ENCODE data around the gene ACOX3. TPM values are rescaled to one million over a fixed set of nuclear protein-coding genes. Genes with fewer than 3 reads are reported as not detected.

ACOX3 gene
- total and polyA plus RNA-seq, 4 experiments from 2014 or later: 13.3 to 17.3 (median 16.4) TPM

GRCh38 chr4:8356856-8357255 is 83.7 kb downstream of the ACOX3 start:
- H3K9me3 Mint-ChIP-seq: peaks cover 0 to 11% (median 1%) of the 10 kb centered on the region in 8 donors
- no peak overlapping the region for H3K27ac Mint-ChIP-seq
- no peak for DNase-seq
- POLR2A ChIA-PET (ENCODE audit: partially characterized antibody): no interaction called here
- H3K4me3 Mint-ChIP-seq: no peak overlapping the region
- H3K27me3 Mint-ChIP-seq: peaks cover 2 to 4% of the 10 kb centered on the region in 2 donors
- intact Hi-C loops (cut with micrococcal nuclease): no loop called here
- H3K27me3 ChIP-seq (ENCODE audit: insufficient read depth, low read length): no peaks in the 10 kb centered on the region
- H3K4me1 ChIP-seq (ENCODE audit: insufficient read depth, low read length): no peaks in the 10 kb centered on the region
- no peak overlapping the region for H3K27ac ChIP-seq (ENCODE audit: low read depth, low read length)
- H3K36me3 ChIP-seq (ENCODE audit: insufficient read depth, low read length): no peaks in the 10 kb centered on the region
- no peaks in the 10 kb centered on the region for H3K9me3 ChIP-seq (ENCODE audit: control insufficient read depth in 1 of 2, low read length in 2 of 2)
- CTCF ChIA-PET (ENCODE audit: partially characterized antibody): no interaction called here
- H3K4me1 Mint-ChIP-seq: no peaks in the 10 kb centered on the region
- no peak overlapping the region for H3K4me3 ChIP-seq (ENCODE audit: low read length in 2 of 2)
- H3K36me3 Mint-ChIP-seq: no peaks in the 10 kb centered on the region

DNA sequence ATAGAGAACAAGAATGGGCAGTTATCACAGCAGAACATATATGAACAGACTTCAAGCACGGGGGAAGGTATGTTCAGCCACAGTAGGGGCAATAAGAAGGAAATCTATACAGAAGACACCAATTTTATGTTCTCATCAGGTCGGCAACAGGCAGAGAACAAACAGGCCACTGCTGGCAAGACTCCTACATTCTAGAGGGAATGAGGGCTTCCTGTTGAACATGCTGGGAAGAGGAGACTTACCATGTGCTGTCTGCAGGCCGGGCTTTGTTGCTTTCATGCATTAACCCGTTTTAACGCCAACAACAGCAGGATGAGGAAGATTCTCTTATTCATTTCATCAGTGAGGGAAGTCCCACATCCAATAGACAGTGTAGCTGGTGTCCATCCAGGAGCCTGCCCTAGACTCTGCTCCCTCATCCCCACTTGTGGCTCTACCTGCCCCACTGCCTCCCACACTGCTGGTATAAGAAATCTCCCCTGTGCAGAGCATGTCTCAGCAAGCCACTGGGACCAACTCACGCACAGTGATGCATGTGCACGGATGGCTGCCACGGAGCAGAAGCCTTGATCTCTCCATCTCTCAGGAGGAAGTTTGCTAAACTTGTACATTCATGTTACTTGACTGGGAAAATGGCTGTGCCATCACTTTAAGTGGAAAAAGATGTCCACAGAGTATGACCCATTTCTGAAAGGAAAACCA is 84.5 kb downstream of the ACOX3 start:
- Histone ChIP-seq H3K36me3 (ENCODE audit: insufficient read depth, low read length) (no peaks in the 10 kb centered on the region), H3K4me1 (ENCODE audit: insufficient read depth, low read length) (no peaks in the 10 kb centered on the region), H3K27me3 (ENCODE audit: insufficient read depth, low read length) (no peaks in the 10 kb centered on the region), H3K9me3 (ENCODE audit: control insufficient read depth in 1 of 2, low read length in 2 of 2) (no peaks in the 10 kb centered on the region), H3K4me3 (ENCODE audit: low read length in 2 of 2) (no peak overlapping the region), H3K27ac (ENCODE audit: low read depth, low read length) (no peak overlapping the region)
- Mint-ChIP-seq H3K36me3 (no peaks in the 10 kb centered on the region), H3K27ac (no peak overlapping the region), H3K4me1 (no peaks in the 10 kb centered on the region), H3K27me3 (peaks cover 2 to 5% of the 10 kb centered on the region in 2 donors), H3K9me3 (peaks cover 0 to 6% (median under 1%) of the 10 kb centered on the region in 8 donors), H3K4me3 (no peak overlapping the region)
- no peak for DNase-seq
- CTCF ChIA-PET (ENCODE audit: partially characterized antibody): no interaction called here
- POLR2A ChIA-PET (ENCODE audit: partially characterized antibody): no interaction called here
- intact Hi-C loops (cut with micrococcal nuclease): no loop called here

GRCh38 chr4:8355306-8355705 is 85.2 kb downstream of the ACOX3 start:
- peaks cover 0 to 6% (median 0%) of the 10 kb centered on the region in 8 donors for H3K9me3 Mint-ChIP-seq
- intact Hi-C loops (cut with micrococcal nuclease): no loop called here
- H3K27ac Mint-ChIP-seq: no peak overlapping the region
- no peak overlapping the region for H3K4me3 Mint-ChIP-seq
- ChIA-PET CTCF (ENCODE audit: partially characterized antibody) (no interaction called here), POLR2A (ENCODE audit: partially characterized antibody) (no interaction called here)
- peaks cover 2 to 5% of the 10 kb centered on the region in 2 donors for H3K27me3 Mint-ChIP-seq
- no peak overlapping the region for H3K4me3 ChIP-seq (ENCODE audit: low read length in 2 of 2)
- no peak overlapping the region for H3K27ac ChIP-seq (ENCODE audit: low read depth, low read length)
- H3K4me1 ChIP-seq (ENCODE audit: insufficient read depth, low read length): no peaks in the 10 kb centered on the region
- H3K36me3 Mint-ChIP-seq: no peaks in the 10 kb centered on the region
- no peaks in the 10 kb centered on the region for H3K27me3 ChIP-seq (ENCODE audit: insufficient read depth, low read length)
- no peak for DNase-seq
- no peaks in the 10 kb centered on the region for H3K9me3 ChIP-seq (ENCODE audit: control insufficient read depth in 1 of 2, low read length in 2 of 2)
- no peaks in the 10 kb centered on the region for H3K4me1 Mint-ChIP-seq
- H3K36me3 ChIP-seq (ENCODE audit: insufficient read depth, low read length): no peaks in the 10 kb centered on the region

GRCh38 chr4:8353912-8354453 is 86.5 kb downstream of the ACOX3 start:
- H3K9me3 ChIP-seq (ENCODE audit: control insufficient read depth in 1 of 2, low read length in 2 of 2): no peaks in the 10 kb centered on the region
- no peaks in the 10 kb centered on the region for H3K4me1 Mint-ChIP-seq
- H3K4me3 ChIP-seq (ENCODE audit: low read length in 2 of 2): no peak overlapping the region
- H3K4me3 Mint-ChIP-seq: no peak overlapping the region
- no peaks in the 10 kb centered on the region for H3K27me3 ChIP-seq (ENCODE audit: insufficient read depth, low read length)
- no peaks in the 10 kb centered on the region for H3K36me3 Mint-ChIP-seq
- POLR2A ChIA-PET (ENCODE audit: partially characterized antibody): no interaction called here
- DNase-seq: no peak
- H3K4me1 ChIP-seq (ENCODE audit: insufficient read depth, low read length): no peaks in the 10 kb centered on the region
- H3K27me3 Mint-ChIP-seq: peaks cover 3 to 7% of the 10 kb centered on the region in 2 donors
- no peak overlapping the region for H3K27ac Mint-ChIP-seq
- no peaks in the 10 kb centered on the region for H3K36me3 ChIP-seq (ENCODE audit: insufficient read depth, low read length)
- no peak overlapping the region for H3K27ac ChIP-seq (ENCODE audit: low read depth, low read length)
- intact Hi-C loops (cut with micrococcal nuclease): no loop called here
- CTCF ChIA-PET (ENCODE audit: partially characterized antibody): no interaction called here
- H3K9me3 Mint-ChIP-seq: peaks cover 0 to 6% (median 0%) of the 10 kb centered on the region in 8 donors

GRCh38 chr4:8353158-8353669 is 87.3 kb downstream of the ACOX3 start:
- H3K9me3 ChIP-seq (ENCODE audit: control insufficient read depth in 1 of 2, low read length in 2 of 2): no peaks in the 10 kb centered on the region
- no peak overlapping the region for H3K27ac Mint-ChIP-seq
- no peaks in the 10 kb centered on the region for H3K27me3 ChIP-seq (ENCODE audit: insufficient read depth, low read length)
- no peak overlapping the region for H3K27ac ChIP-seq (ENCODE audit: low read depth, low read length)
- peaks cover 3 to 7% of the 10 kb centered on the region in 2 donors for H3K27me3 Mint-ChIP-seq
- H3K36me3 ChIP-seq (ENCODE audit: insufficient read depth, low read length): no peaks in the 10 kb centered on the region
- H3K4me3 ChIP-seq (ENCODE audit: low read length in 2 of 2): no peak overlapping the region
- DNase-seq: no peak
- H3K4me1 ChIP-seq (ENCODE audit: insufficient read depth, low read length): no peaks in the 10 kb centered on the region
- CTCF ChIA-PET (ENCODE audit: partially characterized antibody): no interaction called here
- intact Hi-C loops (cut with micrococcal nuclease): no loop called here
- no peak overlapping the region for H3K4me3 Mint-ChIP-seq
- POLR2A ChIA-PET (ENCODE audit: partially characterized antibody): no interaction called here
- no peaks in the 10 kb centered on the region for H3K4me1 Mint-ChIP-seq
- H3K9me3 Mint-ChIP-seq: peaks cover 0 to 6% (median 0%) of the 10 kb centered on the region in 8 donors
- no peaks in the 10 kb centered on the region for H3K36me3 Mint-ChIP-seq

DNA sequence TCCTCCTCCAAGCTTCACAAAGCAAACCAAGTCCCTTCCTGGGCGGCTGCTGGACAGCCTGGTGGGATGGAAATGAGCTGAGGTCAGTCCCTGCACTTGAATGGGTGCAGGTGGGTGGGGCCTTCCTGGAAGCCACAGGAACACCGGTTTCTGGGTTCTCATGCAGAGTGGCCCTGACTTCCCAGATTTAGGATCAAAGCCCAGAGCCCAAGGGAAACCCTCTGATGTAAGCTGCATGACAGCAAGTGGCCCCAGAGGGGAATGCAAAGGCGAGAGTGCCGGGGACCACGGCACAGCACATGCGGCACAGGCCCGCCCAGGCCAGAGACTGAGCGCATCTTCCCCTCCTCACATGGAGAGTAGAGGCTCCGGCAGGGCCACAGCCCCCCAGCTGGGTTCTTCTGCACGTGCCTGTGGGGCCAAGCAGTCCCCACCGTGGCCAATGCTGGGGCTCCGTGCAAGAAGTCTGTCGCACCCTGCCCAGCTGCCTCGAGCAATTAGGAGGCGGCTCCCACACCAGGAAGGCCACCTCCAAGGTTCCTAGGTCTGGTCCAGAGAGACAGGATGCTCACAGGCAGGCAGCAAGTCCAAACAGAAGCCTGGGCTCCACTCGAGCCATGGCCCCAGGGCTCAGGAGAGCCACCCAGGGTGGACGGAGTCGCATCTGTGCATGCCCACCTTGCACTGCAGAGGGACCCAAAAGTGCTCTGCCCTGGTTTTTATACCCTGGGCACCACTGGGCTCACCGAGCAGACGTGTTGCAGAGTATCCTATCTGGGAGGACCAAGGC is 88.0 kb downstream of the ACOX3 start:
- no peak overlapping the region for H3K4me3 Mint-ChIP-seq
- no peak for DNase-seq
- peaks cover 3 to 6% of the 10 kb centered on the region in 2 donors for H3K27me3 Mint-ChIP-seq
- POLR2A ChIA-PET (ENCODE audit: partially characterized antibody): no interaction called here
- H3K4me1 Mint-ChIP-seq: no peaks in the 10 kb centered on the region
- H3K36me3 Mint-ChIP-seq: no peaks in the 10 kb centered on the region
- peaks cover 0 to 6% (median 0%) of the 10 kb centered on the region in 8 donors for H3K9me3 Mint-ChIP-seq
- no peak overlapping the region for H3K27ac Mint-ChIP-seq
- CTCF ChIA-PET (ENCODE audit: partially characterized antibody): interaction anchor here (0.6 to 0.9 kb wide), 2 partner anchors 110 to 226 kb away, joined by 3 read pairs; no protein-coding TSS in a partner anchor
- intact Hi-C loops (cut with micrococcal nuclease): no loop called here
- Histone ChIP-seq H3K4me1 (ENCODE audit: insufficient read depth, low read length) (no peaks in the 10 kb centered on the region), H3K36me3 (ENCODE audit: insufficient read depth, low read length) (no peaks in the 10 kb centered on the region), H3K27ac (ENCODE audit: low read depth, low read length) (no peak overlapping the region), H3K4me3 (ENCODE audit: low read length in 2 of 2) (no peak overlapping the region), H3K27me3 (ENCODE audit: insufficient read depth, low read length) (no peaks in the 10 kb centered on the region), H3K9me3 (ENCODE audit: control insufficient read depth in 1 of 2, low read length in 2 of 2) (no peaks in the 10 kb centered on the region)

DNA sequence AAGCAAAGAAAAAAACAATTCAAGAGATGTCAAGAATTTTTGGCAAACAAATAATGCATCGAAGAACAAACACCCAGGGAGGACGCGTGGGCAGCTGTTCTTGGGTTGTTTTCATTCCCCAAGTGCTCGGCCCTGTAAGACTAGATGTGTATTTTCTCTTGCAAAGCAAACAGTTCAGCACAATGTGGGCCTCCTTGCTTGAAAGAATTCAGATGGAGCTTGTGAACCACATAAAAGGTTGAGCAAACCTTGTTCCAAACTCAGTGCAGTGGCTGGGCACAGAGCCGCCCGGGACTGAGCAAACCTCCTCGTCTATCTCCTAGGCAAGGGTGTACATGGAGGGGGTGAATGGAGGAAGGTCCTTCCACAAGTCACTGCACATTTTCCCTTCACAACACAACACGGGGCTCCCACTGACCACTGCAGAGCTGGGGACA is 88.6 kb downstream of the ACOX3 start:
- Histone ChIP-seq H3K27me3 (ENCODE audit: insufficient read depth, low read length) (no peaks in the 10 kb centered on the region), H3K4me3 (ENCODE audit: low read length in 2 of 2) (no peak overlapping the region), H3K36me3 (ENCODE audit: insufficient read depth, low read length) (no peaks in the 10 kb centered on the region), H3K4me1 (ENCODE audit: insufficient read depth, low read length) (no peaks in the 10 kb centered on the region), H3K9me3 (ENCODE audit: control insufficient read depth in 1 of 2, low read length in 2 of 2) (no peaks in the 10 kb centered on the region), H3K27ac (ENCODE audit: low read depth, low read length) (no peak overlapping the region)
- H3K9me3 Mint-ChIP-seq: peaks cover 0 to 6% (median 0%) of the 10 kb centered on the region in 8 donors
- no peak overlapping the region for H3K4me3 Mint-ChIP-seq
- H3K27me3 Mint-ChIP-seq: peaks cover 3 to 6% of the 10 kb centered on the region in 2 donors
- no peak overlapping the region for H3K27ac Mint-ChIP-seq
- CTCF ChIA-PET (ENCODE audit: partially characterized antibody): interaction anchor here (0.6 to 0.9 kb wide), 2 partner anchors 109 to 226 kb away, joined by 3 read pairs; no protein-coding TSS in a partner anchor
- intact Hi-C loops (cut with micrococcal nuclease): no loop called here
- H3K36me3 Mint-ChIP-seq: no peaks in the 10 kb centered on the region
- DNase-seq: no peak
- no peaks in the 10 kb centered on the region for H3K4me1 Mint-ChIP-seq
- POLR2A ChIA-PET (ENCODE audit: partially characterized antibody): no interaction called here

All from CD4-positive, alpha-beta memory T cell (primary cell).